Prostate gland (tissue), 2 donors: ENCODE results near the gene CAPN15. TPM values are rescaled to one million over a fixed set of nuclear protein-coding genes. Genes with fewer than 3 reads are reported as not detected.

ENCODE experiments used
- DNase-seq: peaks from one replicate; pipeline ENCODE4 v3.0.0-alpha.2; 2019; ENCODE audit warnings: low spot score
- H3K27ac ChIP-seq, 2 donors: fragments of 200-600 bp; sonication (generic); 2 replicates each; pipeline ENCODE4 v1.5.1; 2017 to 2019
- H3K27me3 ChIP-seq: fragments of 200-600 bp; sonication (generic); replicated peaks from 2 replicates; pipeline ENCODE4 v1.5.1; 2019; ENCODE audit not compliant: insufficient read depth
- H3K36me3 ChIP-seq, 2 donors: fragments of 200-600 bp; sonication (generic); 1 replicate in 1 of 2; 2 replicates in 1 of 2; pipeline versions ENCODE4 v1.5.1 to v1.8.1; 2017 to 2019
- H3K4me1 ChIP-seq: fragments of 200-600 bp; sonication (generic); replicated peaks from 2 replicates; pipeline ENCODE4 v1.5.1; 2019
- H3K4me3 ChIP-seq, 2 donors: fragments of 200-600 bp; sonication (generic); 2 replicates each; pipeline ENCODE4 v1.5.1; 2017 to 2019
- H3K9me3 ChIP-seq: fragments of 200-600 bp; sonication (generic); 2 replicates; pipeline ENCODE4 v1.5.1; 2017
- CTCF ChIP-seq, 4 experiments: fragments of 200-600 bp in 2 of 4; fragments of 450-650 bp in 2 of 4; sonication (generic) in 2 of 4; IDR thresholded peaks; 1 replicate in 3 of 4; 2 replicates in 1 of 4; pipeline ENCODE4 v1.5.1; 2016 to 2019; ENCODE audit warnings: antibody characterized with exemption in 4 of 4, mild to moderate bottlenecking in 2 of 4, moderate library complexity in 2 of 4
- POLR2A ChIP-seq: fragments of 450-650 bp; IDR thresholded peaks from one replicate; pipeline ENCODE4 v1.6.1; 2016; ENCODE audit warnings: antibody characterized with exemption, mild to moderate bottlenecking
- POLR2AphosphoS5 ChIP-seq: sonication (generic); formaldehyde crosslinking; IDR thresholded peaks from one replicate; pipeline ENCODE4 v1.6.1; 2017; ENCODE audit warnings: antibody characterized with exemption
- WGBS: methylation state at CpG from one replicate; pipeline ENCODE4 v1.1.5; 2018; 5-methylcytosine and 5-hydroxymethylcytosine counted together
- intact Hi-C: fragments of 100-400 bp; cut with DNase I; formaldehyde crosslinking; loops from one replicate; pipeline ENCODE4 v1.14.2; 2022
- total RNA-seq, 2 donors: library from RNA; depleted of rRNA; stranded (reverse); fragments of >200 nt; gene quantifications; one replicate each; pipeline ENCODE4 v1.1.0, GENCODE V29; 2016

The CAPN15 gene
- total RNA-seq, 2 donors from 2014 or later: 59.7 to 80.7 TPM

GRCh38 chr16:496097-496886 lies 31.2 kb upstream of the CAPN15 start:
- no peak for TF ChIP-seq CTCF (IDR thresholded peaks at IDR 0.05)
- TF ChIP-seq POLR2AphosphoS5: no peak
- TF ChIP-seq POLR2A: no peak
- H3K27me3 ChIP-seq: no peaks in the 10 kb centered on the region
- no peak overlapping the region for H3K4me3 ChIP-seq
- H3K36me3 ChIP-seq: no peaks in the 10 kb centered on the region
- no peak overlapping the region for H3K27ac ChIP-seq
- no peaks in the 10 kb centered on the region for H3K4me1 ChIP-seq
- 82% methylated on average over 21 of the region's 21 CpGs for WGBS
- intact Hi-C loops: no loop called here
- H3K9me3 ChIP-seq: no peaks in the 10 kb centered on the region
- no peak for DNase-seq

- intact Hi-C loops: no loop called here
These were observed 30.3 kb upstream of the CAPN15 start for GRCh38 chr16:497258-497657.

GRCh38 chr16:499924-500323 lies 27.6 kb upstream of the CAPN15 start:
- no peaks in the 10 kb centered on the region for H3K4me1 ChIP-seq
- no peak overlapping the region for H3K4me3 ChIP-seq
- H3K9me3 ChIP-seq: no peaks in the 10 kb centered on the region
- H3K36me3 ChIP-seq: no peaks in the 10 kb centered on the region
- intact Hi-C loops: no loop called here
- H3K27me3 ChIP-seq: no peaks in the 10 kb centered on the region
- 92% methylated on average over 11 of the region's 12 CpGs for WGBS
- TF ChIP-seq POLR2AphosphoS5 (no peak), CTCF (IDR thresholded peaks at IDR 0.05) (no peak), POLR2A (no peak)
- H3K27ac ChIP-seq: no peak overlapping the region
- no peak for DNase-seq

More at GRCh38 chr16:497258-497657, 30.3 kb upstream of the CAPN15 start:
- no peak for DNase-seq
- H3K4me3 ChIP-seq: no peak overlapping the region
- no peaks in the 10 kb centered on the region for H3K9me3 ChIP-seq
- no peak for TF ChIP-seq POLR2A
- no peak for TF ChIP-seq POLR2AphosphoS5
- TF ChIP-seq CTCF (IDR thresholded peaks at IDR 0.05): no peak
- H3K36me3 ChIP-seq: no peaks in the 10 kb centered on the region
- no peak overlapping the region for H3K27ac ChIP-seq
- WGBS: 88% methylated on average over 11 of the region's 11 CpGs
- no peaks in the 10 kb centered on the region for H3K4me1 ChIP-seq
- no peaks in the 10 kb centered on the region for H3K27me3 ChIP-seq

GRCh38 chr16:500709-501108 lies 26.8 kb upstream of the CAPN15 start:
- Histone ChIP-seq H3K4me3 (no peak overlapping the region), H3K4me1 (no peaks in the 10 kb centered on the region), H3K27ac (no peak overlapping the region), H3K36me3 (no peaks in the 10 kb centered on the region), H3K27me3 (no peaks in the 10 kb centered on the region), H3K9me3 (no peaks in the 10 kb centered on the region)
- DNase-seq: no peak
- no peak for TF ChIP-seq POLR2A
- TF ChIP-seq CTCF (IDR thresholded peaks at IDR 0.05): no peak
- TF ChIP-seq POLR2AphosphoS5: no peak
- intact Hi-C loops: no loop called here
- WGBS: 79% methylated on average over 12 of the region's 12 CpGs
